Neuronal stem cell (in vitro differentiated cells): ENCODE measurements around the gene DOCK4.

ENCODE experiments used
- DNase-seq: peaks from one replicate; pipeline ENCODE4 v3.0.0-alpha.2; 2013; ENCODE audit warnings: low spot score
- H2AFZ ChIP-seq: one replicate; pipeline ENCODE4 v1.6.1; 2013; ENCODE audit warnings: mild to moderate bottlenecking, low read length, inconsistent platforms
- H2AK5ac ChIP-seq: 2 replicates; pipeline ENCODE4 v1.6.1; 2013; ENCODE audit warnings: low read depth, mild to moderate bottlenecking, inconsistent platforms, low read length, moderate library complexity, mixed read lengths
- H2BK120ac ChIP-seq: 2 replicates; pipeline ENCODE4 v1.6.1; 2013; ENCODE audit warnings: low read depth, mild to moderate bottlenecking, inconsistent platforms, low read length, moderate library complexity, mixed read lengths
- H2BK12ac ChIP-seq: one replicate; pipeline ENCODE4 v1.6.1; 2013; ENCODE audit warnings: low read length, inconsistent platforms
- H2BK15ac ChIP-seq: 2 replicates; pipeline ENCODE4 v1.6.1; 2013; ENCODE audit warnings: mild to moderate bottlenecking, low read length, inconsistent platforms, mixed read lengths
- H2BK5ac ChIP-seq: one replicate; pipeline ENCODE4 v1.6.1; 2013; ENCODE audit warnings: inconsistent platforms, mild to moderate bottlenecking, low read length, moderate library complexity
- H3K14ac ChIP-seq: one replicate; pipeline ENCODE4 v1.6.1; 2013; ENCODE audit warnings: low read length, inconsistent platforms
- H3K18ac ChIP-seq: 2 replicates; pipeline ENCODE4 v1.6.1; 2013; ENCODE audit warnings: low read length, inconsistent platforms
- H3K23ac ChIP-seq: 2 replicates; pipeline ENCODE4 v1.6.1; 2013; ENCODE audit warnings: low read depth, mild to moderate bottlenecking, mixed read lengths, low read length, inconsistent platforms; ENCODE audit not compliant: poor library complexity
- H3K27ac ChIP-seq: replicated peaks from 3 replicates; pipeline ENCODE4 v1.5.1; 2013; ENCODE audit warnings: low read length, inconsistent platforms
- H3K27me3 ChIP-seq, 3 experiments: 2 replicates each; pipeline ENCODE4 v1.6.1; 2013; ENCODE audit warnings: low read length in 3 of 3, mild to moderate bottlenecking in 2 of 3, inconsistent platforms in 1 of 3, low read depth in 1 of 3, mixed read lengths in 1 of 3, moderate library complexity in 1 of 3; ENCODE audit not compliant: control insufficient read depth in 3 of 3, insufficient read depth in 3 of 3
- H3K36me3 ChIP-seq, 2 donors: replicated peaks in 1 of 2; 2 replicates each; pipeline ENCODE4 v1.6.1; 2013; ENCODE audit warnings: low read length in 2 of 2; ENCODE audit not compliant: control insufficient read depth in 2 of 2, insufficient read depth in 2 of 2
- H3K4ac ChIP-seq: 2 replicates; pipeline ENCODE4 v1.6.1; 2013; ENCODE audit warnings: inconsistent platforms, mild to moderate bottlenecking, low read length, moderate library complexity
- H3K4me1 ChIP-seq, 2 donors: 1 replicate in 1 of 2; 2 replicates in 1 of 2; pipeline ENCODE4 v1.6.1; 2013; ENCODE audit warnings: low read length in 2 of 2, low read depth in 1 of 2; ENCODE audit not compliant: control insufficient read depth in 2 of 2, insufficient read depth in 1 of 2
- H3K4me2 ChIP-seq: one replicate; pipeline ENCODE4 v1.6.1; 2013; ENCODE audit warnings: mild to moderate bottlenecking, low read length, inconsistent platforms; ENCODE audit not compliant: insufficient read depth, poor library complexity, severe bottlenecking
- H3K4me3 ChIP-seq, 2 donors: 2 replicates each; pipeline ENCODE4 v1.5.1; 2013; ENCODE audit warnings: low read length in 2 of 2, mild to moderate bottlenecking in 2 of 2, inconsistent platforms in 1 of 2, moderate library complexity in 1 of 2
- H3K79me1 ChIP-seq: one replicate; pipeline ENCODE4 v1.6.1; 2013; ENCODE audit warnings: low read depth, mild to moderate bottlenecking, inconsistent platforms, low read length, moderate library complexity
- H3K9ac ChIP-seq: one replicate; pipeline ENCODE4 v1.6.1; 2013; ENCODE audit warnings: mild to moderate bottlenecking, low read depth, low read length, inconsistent platforms; ENCODE audit not compliant: poor library complexity
- H3K9me3 ChIP-seq, 2 donors: replicated peaks in 1 of 2; 2 replicates each; pipeline versions ENCODE3 to v1.6.1; 2013; ENCODE audit warnings: low read length in 2 of 2, mild to moderate bottlenecking in 2 of 2, inconsistent platforms in 1 of 2, low read depth in 1 of 2, mixed read lengths in 1 of 2, moderate library complexity in 1 of 2; ENCODE audit not compliant: control insufficient read depth in 2 of 2, insufficient read depth in 1 of 2
- H4K8ac ChIP-seq: one replicate; pipeline ENCODE4 v1.6.1; 2013; ENCODE audit warnings: low read depth, mild to moderate bottlenecking, inconsistent platforms, low read length, moderate library complexity
- H4K91ac ChIP-seq: one replicate; pipeline ENCODE4 v1.6.1; 2013; ENCODE audit warnings: low read length, low read depth, mild to moderate bottlenecking, inconsistent platforms; ENCODE audit not compliant: poor library complexity
- WGBS, 2 donors: extraction: QIAGEN DNeasy Blood & Tissue Kit; methylation state at CpG; one replicate each; pipeline ENCODE4 v1.1.7; 2013; ENCODE audit warnings: missing lambda C conversion rate in 2 of 2, mixed read lengths in 1 of 2; ENCODE audit not compliant: insufficient read length in 2 of 2, insufficient replicate concordance in 1 of 2; ENCODE audit errors: extremely low coverage in 2 of 2; 5-methylcytosine and 5-hydroxymethylcytosine counted together

DOCK4 gene

GRCh38 chr7:111729483-111729882 lies 476.7 kb downstream of the DOCK4 start:
- H2BK5ac ChIP-seq: no peak overlapping the region

GRCh38 chr7:111728635-111728995 lies 477.6 kb downstream of the DOCK4 start:
- Histone ChIP-seq H2AFZ (no peak overlapping the region), H3K36me3 (peaks cover 0 to 32% of the 10 kb centered on the region in 2 donors), H2BK12ac (no peak overlapping the region), H3K27ac (no peak overlapping the region), H4K8ac (no peak overlapping the region), H3K4me3 (no peak overlapping the region), H3K4me2 (no peak overlapping the region), H2BK120ac (no peak overlapping the region), H3K4ac (no peak overlapping the region), H3K23ac (peak overlapping the region; percentile 70), H4K91ac (no peak overlapping the region), H3K9ac (no peak overlapping the region), H3K79me1 (no peaks in the 10 kb centered on the region), H2AK5ac (no peak overlapping the region), H2BK5ac (no peak overlapping the region), H3K18ac (peak overlapping the region; percentile 40), H3K9me3 (no peaks in the 10 kb centered on the region), H3K4me1 (no peaks in the 10 kb centered on the region), H3K14ac (no peak overlapping the region), H2BK15ac (no peak overlapping the region), H3K27me3 (no peaks in the 10 kb centered on the region)
- no peak for DNase-seq
- no CpG with 5 or more reads among the region's 16 CpGs for WGBS, 2 donors

More at GRCh38 chr7:111729483-111729882, 476.7 kb downstream of the DOCK4 start:
- H3K4ac ChIP-seq: no peak overlapping the region
- no peak overlapping the region for H3K4me3 ChIP-seq
- no peak overlapping the region for H3K23ac ChIP-seq
- no peak overlapping the region for H2BK12ac ChIP-seq
- no peaks in the 10 kb centered on the region for H3K27me3 ChIP-seq
- no peak overlapping the region for H2AFZ ChIP-seq
- no peak overlapping the region for H3K9ac ChIP-seq
- H3K36me3 ChIP-seq: peaks cover 0 to 35% of the 10 kb centered on the region in 2 donors
- no peak overlapping the region for H4K91ac ChIP-seq
- DNase-seq: no peak
- no peak overlapping the region for H4K8ac ChIP-seq
- WGBS, 2 donors: no CpG with 5 or more reads among the region's 7 CpGs
- no peak overlapping the region for H2BK15ac ChIP-seq
- no peak overlapping the region for H3K18ac ChIP-seq
- no peak overlapping the region for H2BK120ac ChIP-seq
- no peak overlapping the region for H3K27ac ChIP-seq
- no peaks in the 10 kb centered on the region for H3K79me1 ChIP-seq
- H3K14ac ChIP-seq: no peak overlapping the region
- no peaks in the 10 kb centered on the region for H3K4me1 ChIP-seq
- no peak overlapping the region for H3K4me2 ChIP-seq
- peak overlapping the region; percentile 2 for H2AK5ac ChIP-seq
- H3K9me3 ChIP-seq: no peaks in the 10 kb centered on the region

- Histone ChIP-seq H3K4me2 (no peak overlapping the region), H3K4me1 (no peaks in the 10 kb centered on the region), H3K9ac (no peak overlapping the region), H3K23ac (peak overlapping the region; percentile 70), H2BK120ac (no peak overlapping the region), H3K4ac (no peak overlapping the region), H3K14ac (no peak overlapping the region), H4K8ac (no peak overlapping the region), H2AK5ac (no peak overlapping the region), H2AFZ (no peak overlapping the region), H2BK12ac (no peak overlapping the region), H4K91ac (no peak overlapping the region), H3K27me3 (no peaks in the 10 kb centered on the region), H3K36me3 (peaks cover 0 to 28% of the 10 kb centered on the region in 2 donors), H3K9me3 (no peaks in the 10 kb centered on the region), H3K79me1 (no peaks in the 10 kb centered on the region), H3K4me3 (no peak overlapping the region), H2BK5ac (no peak overlapping the region), H2BK15ac (no peak overlapping the region), H3K18ac (no peak overlapping the region), H3K27ac (no peak overlapping the region)
- WGBS, 2 donors: no CpG with 5 or more reads among the region's 41 CpGs
- DNase-seq: no peak
Measured at GRCh38 chr7:111727905-111728634, 478.1 kb downstream of the DOCK4 start.

- H3K4me2 ChIP-seq: no peak overlapping the region
- no peaks in the 10 kb centered on the region for H3K79me1 ChIP-seq
- H3K14ac ChIP-seq: no peak overlapping the region
- H3K9me3 ChIP-seq: peaks cover 5 to 8% of the 10 kb centered on the region in 2 donors
- H2BK120ac ChIP-seq: no peak overlapping the region
- no peak overlapping the region for H4K91ac ChIP-seq
- H2BK5ac ChIP-seq: no peak overlapping the region
- H2AFZ ChIP-seq: no peak overlapping the region
- WGBS, 2 donors: no CpG with 5 or more reads among the region's 3 CpGs
- DNase-seq: no peak
- no peak overlapping the region for H2AK5ac ChIP-seq
- H3K23ac ChIP-seq: no peak overlapping the region
- H2BK15ac ChIP-seq: no peak overlapping the region
- no peak overlapping the region for H2BK12ac ChIP-seq
- no peaks in the 10 kb centered on the region for H3K4me1 ChIP-seq
- no peak overlapping the region for H3K4ac ChIP-seq
- no peak overlapping the region for H3K4me3 ChIP-seq
- no peak overlapping the region for H4K8ac ChIP-seq
- H3K36me3 ChIP-seq: no peaks in the 10 kb centered on the region
- no peaks in the 10 kb centered on the region for H3K27me3 ChIP-seq
- H3K27ac ChIP-seq: no peak overlapping the region
- no peak overlapping the region for H3K18ac ChIP-seq
- no peak overlapping the region for H3K9ac ChIP-seq
Measured at GRCh38 chr7:111718886-111719285, 487.3 kb downstream of the DOCK4 start.
